Thyroid gland (tissue), 4 donors: ENCODE data around the gene HK1. TPM values are rescaled to one million over a fixed set of nuclear protein-coding genes. Genes with fewer than 3 reads are reported as not detected.

ENCODE experiments used
- DNase-seq, 2 donors: peaks; one replicate each; pipeline ENCODE4 v3.0.0-alpha.2; 2019
- H3K27ac ChIP-seq, 3 donors: fragments of 200-600 bp; sonication (generic); 1 replicate in 2 of 3; 2 replicates in 1 of 3; pipeline ENCODE4 v1.5.1; 2016 to 2019; ENCODE audit warnings: mild to moderate bottlenecking in 1 of 3, moderate library complexity in 1 of 3
- H3K27me3 ChIP-seq: fragments of 200-600 bp; sonication (generic); one replicate; pipeline ENCODE4 v1.5.1; 2019
- H3K36me3 ChIP-seq, 2 donors: fragments of 200-600 bp; sonication (generic); one replicate each; pipeline ENCODE4 v1.5.1; 2016 to 2019
- H3K4me1 ChIP-seq, 2 donors: fragments of 200-600 bp; sonication (generic); one replicate each; pipeline ENCODE4 v1.5.1; 2017 to 2019
- H3K4me3 ChIP-seq, 3 donors: fragments of 200-600 bp; sonication (generic); replicated peaks in 1 of 3; 1 replicate in 2 of 3; 2 replicates in 1 of 3; pipeline ENCODE4 v1.5.1; 2016; ENCODE audit warnings: mild to moderate bottlenecking in 1 of 3
- H3K9me3 ChIP-seq: fragments of 200-600 bp; sonication (generic); one replicate; pipeline ENCODE4 v1.5.1; 2017
- CTCF ChIP-seq, 6 experiments: fragments of 200-600 bp in 3 of 6; fragments of 450-650 bp in 3 of 6; sonication (generic) in 3 of 6; IDR thresholded peaks; one replicate each; pipeline ENCODE4 v1.5.1; 2016 to 2019; ENCODE audit warnings: antibody characterized with exemption in 6 of 6, mild to moderate bottlenecking in 2 of 6, inconsistent platforms in 1 of 6, moderate library complexity in 1 of 6
- POLR2A ChIP-seq, 2 donors: fragments of 450-650 bp; IDR thresholded peaks; one replicate each; pipeline ENCODE4 v1.6.1; 2017; ENCODE audit warnings: antibody characterized with exemption in 2 of 2, mild to moderate bottlenecking in 2 of 2, moderate library complexity in 1 of 2
- WGBS, 2 donors: methylation state at CpG; one replicate each; pipeline ENCODE4 v1.1.5; 2017; 5-methylcytosine and 5-hydroxymethylcytosine counted together
- intact Hi-C: fragments of 100-400 bp; cut with DNase I; formaldehyde crosslinking; loops from one replicate; pipeline ENCODE4 v1.15.1; 2023
- total RNA-seq, 4 donors: library from RNA; depleted of rRNA; stranded (reverse); fragments of >200 nt; gene quantifications; one replicate each; pipeline ENCODE4 v1.2.3, GENCODE V29; 2016

Gene HK1
- total RNA-seq, 4 donors from 2014 or later = 106 to 231 (median 189) TPM

- DNase-seq = no peak
- intact Hi-C loops = loop anchor here (2.0 kb wide), 1 partner anchor 153 kb away; no protein-coding TSS in a partner anchor
- WGBS, 2 donors = 80 to 92% methylated on average over 7 of the region's 7 CpGs
- Histone ChIP-seq H3K4me3 (no peak overlapping the region), H3K4me1 (no peaks in the 10 kb centered on the region), H3K27ac (no peak overlapping the region), H3K36me3 (no peaks in the 10 kb centered on the region), H3K9me3 (no peaks in the 10 kb centered on the region), H3K27me3 (no peaks in the 10 kb centered on the region)
- TF ChIP-seq CTCF (IDR thresholded peaks at IDR 0.05) (no peak), POLR2A (IDR thresholded peaks at IDR 0.05) (no peak)
Observed at GRCh38 chr10:69241575-69241974, 36.7 kb upstream of the HK1 start.

- Histone ChIP-seq H3K4me1 (no peaks in the 10 kb centered on the region), H3K27me3 (no peaks in the 10 kb centered on the region), H3K36me3 (no peaks in the 10 kb centered on the region), H3K27ac (no peak overlapping the region), H3K4me3 (no peak overlapping the region), H3K9me3 (no peaks in the 10 kb centered on the region)
- TF ChIP-seq CTCF (IDR thresholded peaks at IDR 0.05) = no peak
- TF ChIP-seq POLR2A (IDR thresholded peaks at IDR 0.05) = no peak
- intact Hi-C loops = no loop called here
- 85 to 88% methylated on average over 11 of the region's 11 CpGs for WGBS, 2 donors
- DNase-seq = no peak
Observed at GRCh38 chr10:69242040-69242851, 36.0 kb upstream of the HK1 start.

DNA sequence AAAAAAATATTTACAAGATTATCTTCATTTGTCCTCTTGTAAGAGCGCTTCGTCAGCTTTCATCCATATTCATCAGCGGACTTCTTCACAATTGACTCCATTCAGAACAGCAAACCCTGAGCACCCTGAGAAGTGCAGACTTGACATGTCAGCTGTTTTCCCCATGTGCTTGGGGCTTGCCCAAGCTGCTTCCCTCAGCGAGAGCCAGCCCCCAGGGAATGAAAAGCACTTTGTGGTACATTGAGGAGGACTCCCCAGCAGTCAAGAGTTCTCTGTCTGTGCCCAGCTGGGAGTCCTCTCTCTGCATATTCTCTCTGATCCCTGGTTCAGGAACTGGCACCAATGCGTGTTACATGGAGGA, 35.5 kb upstream of the HK1 start:
- Histone ChIP-seq H3K9me3 (no peaks in the 10 kb centered on the region), H3K4me1 (no peaks in the 10 kb centered on the region), H3K27ac (no peak overlapping the region), H3K27me3 (no peaks in the 10 kb centered on the region), H3K36me3 (no peaks in the 10 kb centered on the region), H3K4me3 (no peak overlapping the region)
- 88 to 91% methylated on average over 5 of the region's 5 CpGs for WGBS, 2 donors
- TF ChIP-seq CTCF (IDR thresholded peaks at IDR 0.05) = no peak
- TF ChIP-seq POLR2A (IDR thresholded peaks at IDR 0.05) = no peak
- intact Hi-C loops = no loop called here
- no peak for DNase-seq

DNA sequence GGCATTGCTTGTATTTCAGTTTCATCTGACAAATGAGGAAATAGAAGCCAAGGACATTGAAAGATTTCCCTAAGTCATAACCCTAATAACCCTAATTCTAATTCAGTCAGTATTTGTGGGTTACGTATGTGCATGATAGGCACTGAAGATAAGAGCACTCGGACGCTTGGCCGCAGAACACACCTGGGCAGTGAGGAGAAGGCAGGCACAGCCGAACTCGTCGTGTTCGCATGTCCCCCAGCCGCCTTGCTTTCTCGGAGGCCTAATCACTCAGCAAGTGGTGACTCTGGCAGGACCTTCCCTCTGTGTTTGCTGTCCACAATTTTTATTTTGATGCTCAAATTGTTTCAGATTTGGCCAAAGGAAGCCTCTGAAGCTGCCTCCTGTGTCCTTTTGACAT, 34.5 kb upstream of the HK1 start:
- TF ChIP-seq CTCF (IDR thresholded peaks at IDR 0.05) = no peak
- no peak overlapping the region for H3K27ac ChIP-seq
- no peak for DNase-seq
- no peaks in the 10 kb centered on the region for H3K9me3 ChIP-seq
- 89 to 95% methylated on average over 10 of the region's 10 CpGs for WGBS, 2 donors
- H3K4me3 ChIP-seq = no peak overlapping the region
- no peaks in the 10 kb centered on the region for H3K4me1 ChIP-seq
- intact Hi-C loops = no loop called here
- H3K36me3 ChIP-seq = no peaks in the 10 kb centered on the region
- no peaks in the 10 kb centered on the region for H3K27me3 ChIP-seq

- Histone ChIP-seq H3K27ac (no peak overlapping the region), H3K36me3 (no peaks in the 10 kb centered on the region), H3K4me3 (no peak overlapping the region), H3K4me1 (no peaks in the 10 kb centered on the region), H3K27me3 (no peaks in the 10 kb centered on the region), H3K9me3 (no peaks in the 10 kb centered on the region)
- WGBS, 2 donors = 87 to 93% methylated on average over 5 of the region's 5 CpGs
- TF ChIP-seq CTCF (IDR thresholded peaks at IDR 0.05) (no peak), POLR2A (IDR thresholded peaks at IDR 0.05) (no peak)
- intact Hi-C loops = no loop called here
- DNase-seq = no peak
Observed at GRCh38 chr10:69246036-69246435, 32.3 kb upstream of the HK1 start.
